ENCODE measurements around the gene KIRREL1. TPM values are rescaled to one million over a fixed set of nuclear protein-coding genes. Genes with fewer than 3 reads are reported as not detected.

The KIRREL1 gene
- total RNA-seq, 1 experiment from 2014 or later = 30.5 TPM

DNA sequence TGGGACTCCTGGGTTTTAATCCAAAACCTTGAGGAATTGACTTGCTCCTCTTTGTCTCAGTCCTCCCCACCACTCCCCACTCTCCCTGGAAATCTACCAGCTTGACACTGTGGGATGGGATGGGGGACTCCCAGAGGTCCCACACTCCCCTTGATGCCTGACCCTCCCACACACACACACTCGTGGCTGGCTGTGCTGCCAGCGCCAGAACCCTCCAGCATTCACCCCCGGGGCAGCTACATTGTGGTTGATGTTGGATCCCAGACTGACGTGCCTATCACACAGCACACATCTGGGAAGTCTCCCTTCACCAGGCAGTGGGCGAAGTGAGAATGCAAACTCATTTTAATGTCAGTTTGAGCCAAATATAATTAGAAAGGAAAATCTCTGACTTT is 10.0 kb downstream of the KIRREL1 start:
- no peak overlapping the region for H4K5ac ChIP-seq (ENCODE audit: insufficient read length, low read depth, low read length)
- H3K9me3 ChIP-seq (ENCODE audit: control insufficient read depth, low read depth, low read length) = no peaks in the 10 kb centered on the region
- H4K20me1 ChIP-seq (ENCODE audit: control insufficient read depth, insufficient read depth, insufficient read length) = no peaks in the 10 kb centered on the region
- DNase-seq = no peak
- H3K4ac ChIP-seq (ENCODE audit: low read depth, low read length) = no peak overlapping the region
- Mint-ChIP-seq H3K36me3 (ENCODE audit: insufficient read depth in 1 of 3, low read depth in 3 of 3) (peaks cover 0 to 4% (median 2%) of the 10 kb centered on the region in 3 experiments; a peak in 3 of 7 replicates), H3K27ac (peak overlapping the region; percentile 75 to 92 (median 87)), H3K9me3 (no peaks in the 10 kb centered on the region), H3K27me3 (ENCODE audit: low read depth) (no peaks in the 10 kb centered on the region), H3K4me1 (peaks cover 63 to 77% of the 10 kb centered on the region in 2 experiments), H3K4me3 (no peak overlapping the region; a peak in 1 of 5 replicates)
- no peak overlapping the region for H2AFZ ChIP-seq (ENCODE audit: low read length)
- H3K56ac ChIP-seq (ENCODE audit: insufficient read length, low read depth, low read length) = no peak overlapping the region
- TF ChIP-seq, protein P1, sequence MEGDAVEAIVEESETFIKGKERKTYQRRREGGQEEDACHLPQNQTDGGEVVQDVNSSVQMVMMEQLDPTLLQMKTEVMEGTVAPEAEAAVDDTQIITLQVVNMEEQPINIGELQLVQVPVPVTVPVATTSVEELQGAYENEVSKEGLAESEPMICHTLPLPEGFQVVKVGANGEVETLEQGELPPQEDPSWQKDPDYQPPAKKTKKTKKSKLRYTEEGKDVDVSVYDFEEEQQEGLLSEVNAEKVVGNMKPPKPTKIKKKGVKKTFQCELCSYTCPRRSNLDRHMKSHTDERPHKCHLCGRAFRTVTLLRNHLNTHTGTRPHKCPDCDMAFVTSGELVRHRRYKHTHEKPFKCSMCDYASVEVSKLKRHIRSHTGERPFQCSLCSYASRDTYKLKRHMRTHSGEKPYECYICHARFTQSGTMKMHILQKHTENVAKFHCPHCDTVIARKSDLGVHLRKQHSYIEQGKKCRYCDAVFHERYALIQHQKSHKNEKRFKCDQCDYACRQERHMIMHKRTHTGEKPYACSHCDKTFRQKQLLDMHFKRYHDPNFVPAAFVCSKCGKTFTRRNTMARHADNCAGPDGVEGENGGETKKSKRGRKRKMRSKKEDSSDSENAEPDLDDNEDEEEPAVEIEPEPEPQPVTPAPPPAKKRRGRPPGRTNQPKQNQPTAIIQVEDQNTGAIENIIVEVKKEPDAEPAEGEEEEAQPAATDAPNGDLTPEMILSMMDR (conservative IDR thresholded peaks at IDR 0.05) = no peak
- H3K27me3 ChIP-seq (ENCODE audit: insufficient read depth, low read length) = no peaks in the 10 kb centered on the region
- H3K79me1 ChIP-seq (ENCODE audit: insufficient read depth, low read depth, low read length, poor library complexity, severe bottlenecking) = no peaks in the 10 kb centered on the region
- H2AK5ac ChIP-seq (ENCODE audit: insufficient read length, low read length) = no peak overlapping the region
- H2BK20ac ChIP-seq (ENCODE audit: low read depth, low read length, poor library complexity, severe bottlenecking) = no peak overlapping the region
- peaks cover 13% of the 10 kb centered on the region; the same call in 1 of the 2 replicates for H3K4me1 ChIP-seq (ENCODE audit: insufficient read depth, low read length)
- peaks cover 11% of the 10 kb centered on the region; the same call in 1 of the 2 replicates for H3K79me2 ChIP-seq (ENCODE audit: insufficient read depth, low read length)
- no peak overlapping the region for H3K9ac ChIP-seq (ENCODE audit: extremely low read depth, insufficient read length, low read length)
- no peak overlapping the region for H3K4me2 ChIP-seq (ENCODE audit: insufficient read depth, insufficient read length, low read length)
- no peak overlapping the region for H3T11ph ChIP-seq (ENCODE audit: low read length)
- H4K91ac ChIP-seq (ENCODE audit: insufficient read length, low read depth, low read length) = no peak overlapping the region
- no peak overlapping the region for H3K27ac ChIP-seq (ENCODE audit: insufficient read length, low read depth, low read length)
- no CpG with 5 or more reads among the region's 5 CpGs for WGBS (ENCODE audit: extremely low coverage, insufficient read length, low lambda C conversion rate)
- H2BK120ac ChIP-seq (ENCODE audit: low read depth, low read length, poor library complexity, severe bottlenecking) = no peak overlapping the region
- H2BK15ac ChIP-seq (ENCODE audit: low read depth, low read length) = no peak overlapping the region
- no peak overlapping the region for H2BK12ac ChIP-seq (ENCODE audit: insufficient read length, low read depth, low read length)
- no peak overlapping the region for H3K18ac ChIP-seq (ENCODE audit: insufficient read length, low read depth, low read length)
- no peak overlapping the region for H4K8ac ChIP-seq (replicated peaks; ENCODE audit: insufficient read length, low read depth, low read length)
- H3K23me2 ChIP-seq (ENCODE audit: insufficient read length, low read depth, low read length, poor library complexity, severe bottlenecking) = no peaks in the 10 kb centered on the region
- H3K23ac ChIP-seq (ENCODE audit: insufficient read length, low read depth, low read length) = no peak overlapping the region
- H2BK5ac ChIP-seq (ENCODE audit: insufficient read length, low read length) = no peak overlapping the region
- H3K14ac ChIP-seq (ENCODE audit: insufficient read depth, low read length) = no peak overlapping the region

Data from H9 (cell line).